ENCODE data around the gene PACRGL. TPM values are rescaled to one million over a fixed set of nuclear protein-coding genes. Genes with fewer than 3 reads are reported as not detected.

The PACRGL gene
- polyA plus RNA-seq, 2 of the 4 experiments (the other 2 are of a cell fraction): 15.1 to 21.8 TPM

DNA sequence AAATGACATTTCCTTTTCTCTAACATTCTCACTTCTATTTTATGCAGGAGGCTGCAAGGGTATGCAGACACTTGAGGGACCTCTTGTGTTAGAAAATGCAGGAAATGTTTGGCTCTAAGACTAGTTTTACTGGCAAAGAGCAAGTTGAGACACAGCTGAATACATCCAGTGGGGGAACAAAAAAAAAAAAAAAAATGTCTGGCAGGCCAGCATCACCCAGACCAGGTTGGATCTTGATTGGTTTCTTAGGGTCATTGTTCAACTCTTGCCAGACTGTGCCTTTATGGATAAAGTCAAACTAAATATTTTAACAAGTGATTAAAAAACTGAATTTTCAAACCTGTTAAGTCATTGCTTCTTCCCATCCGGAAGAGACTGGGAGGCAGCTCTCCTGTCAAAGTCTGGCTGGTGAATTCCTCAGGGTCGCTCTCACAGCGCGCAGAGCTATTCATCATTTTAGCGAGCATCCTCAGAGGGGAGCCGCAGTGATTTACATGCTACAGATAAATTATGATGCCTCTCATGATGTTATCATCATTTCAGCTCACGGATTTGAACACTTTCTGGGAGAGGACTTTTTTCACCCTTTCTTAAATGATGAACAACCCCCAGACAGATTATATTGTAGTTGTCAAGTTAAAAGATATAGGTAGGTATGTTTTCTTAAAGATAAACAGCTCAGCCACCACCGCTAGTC is 23.6 kb upstream of the PACRGL start (continued):
- TF ChIP-seq, protein P1, sequence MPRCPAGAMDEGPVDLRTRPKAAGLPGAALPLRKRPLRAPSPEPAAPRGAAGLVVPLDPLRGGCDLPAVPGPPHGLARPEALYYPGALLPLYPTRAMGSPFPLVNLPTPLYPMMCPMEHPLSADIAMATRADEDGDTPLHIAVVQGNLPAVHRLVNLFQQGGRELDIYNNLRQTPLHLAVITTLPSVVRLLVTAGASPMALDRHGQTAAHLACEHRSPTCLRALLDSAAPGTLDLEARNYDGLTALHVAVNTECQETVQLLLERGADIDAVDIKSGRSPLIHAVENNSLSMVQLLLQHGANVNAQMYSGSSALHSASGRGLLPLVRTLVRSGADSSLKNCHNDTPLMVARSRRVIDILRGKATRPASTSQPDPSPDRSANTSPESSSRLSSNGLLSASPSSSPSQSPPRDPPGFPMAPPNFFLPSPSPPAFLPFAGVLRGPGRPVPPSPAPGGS (IDR thresholded peaks at IDR 0.05): no peak
- TF ChIP-seq EHMT2 (IDR thresholded peaks at IDR 0.05; ENCODE audit: low read depth) (no peak), HOXB13 (CRISPR knock-in tag; IDR thresholded peaks at IDR 0.05; ENCODE audit: low read depth) (no peak), RAD21 (conservative IDR thresholded peaks at IDR 0.05 in 1 of 2, IDR thresholded peaks at IDR 0.05 in 1 of 2) (no peak), RCOR1 (IDR thresholded peaks at IDR 0.05; ENCODE audit: low read depth, low read length) (no peak), ELK1 (IDR thresholded peaks at IDR 0.05; ENCODE audit: low read depth, low read length) (no peak)

DNA sequence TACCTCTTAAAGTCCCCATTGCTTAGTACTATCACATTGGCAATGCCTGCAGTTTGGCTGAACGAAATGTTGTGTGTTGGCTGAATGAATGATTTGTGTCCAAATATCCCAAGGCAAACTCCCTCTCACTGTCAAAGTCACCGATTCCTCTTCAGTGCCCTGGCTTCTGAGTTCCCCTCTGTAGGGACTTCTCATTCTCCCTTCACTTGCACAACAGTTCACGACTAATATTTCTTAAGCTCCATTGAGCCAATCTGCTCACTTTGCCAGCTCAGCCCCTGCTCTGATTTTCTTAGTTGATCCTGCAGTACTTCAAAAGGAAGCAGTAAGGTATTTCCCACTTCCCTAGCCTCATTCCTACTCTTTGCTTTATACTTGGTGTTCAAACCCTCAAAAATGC is 21.9 kb upstream of the PACRGL start:
- TF ChIP-seq ESRRA (IDR thresholded peaks at IDR 0.05; ENCODE audit: borderline replicate concordance, low read length) (no peak), NPAS2 (CRISPR knock-in tag; IDR thresholded peaks at IDR 0.05; ENCODE audit: borderline replicate concordance) (no peak), TFCP2L1 (CRISPR knock-in tag; IDR thresholded peaks at IDR 0.05) (no peak), NR3C1 (IDR thresholded peaks at IDR 0.05) (no peak), EP300 (IDR thresholded peaks at IDR 0.05) (no peak), JUNB (IDR thresholded peaks at IDR 0.05) (no peak), HDAC2 (IDR thresholded peaks at IDR 0.05) (no peak), CBX8 (IDR thresholded peaks at IDR 0.05) (no peak), FOSL2 (IDR thresholded peaks at IDR 0.05) (no peak), FOSL2 (CRISPR knock-in tag; IDR thresholded peaks at IDR 0.05) (no peak), FOSB (CRISPR knock-in tag; IDR thresholded peaks at IDR 0.05) (no peak)
- TF ChIP-seq, protein P2, sequence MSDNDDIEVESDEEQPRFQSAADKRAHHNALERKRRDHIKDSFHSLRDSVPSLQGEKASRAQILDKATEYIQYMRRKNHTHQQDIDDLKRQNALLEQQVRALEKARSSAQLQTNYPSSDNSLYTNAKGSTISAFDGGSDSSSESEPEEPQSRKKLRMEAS (IDR thresholded peaks at IDR 0.05): no peak
- TF ChIP-seq, protein P3, sequence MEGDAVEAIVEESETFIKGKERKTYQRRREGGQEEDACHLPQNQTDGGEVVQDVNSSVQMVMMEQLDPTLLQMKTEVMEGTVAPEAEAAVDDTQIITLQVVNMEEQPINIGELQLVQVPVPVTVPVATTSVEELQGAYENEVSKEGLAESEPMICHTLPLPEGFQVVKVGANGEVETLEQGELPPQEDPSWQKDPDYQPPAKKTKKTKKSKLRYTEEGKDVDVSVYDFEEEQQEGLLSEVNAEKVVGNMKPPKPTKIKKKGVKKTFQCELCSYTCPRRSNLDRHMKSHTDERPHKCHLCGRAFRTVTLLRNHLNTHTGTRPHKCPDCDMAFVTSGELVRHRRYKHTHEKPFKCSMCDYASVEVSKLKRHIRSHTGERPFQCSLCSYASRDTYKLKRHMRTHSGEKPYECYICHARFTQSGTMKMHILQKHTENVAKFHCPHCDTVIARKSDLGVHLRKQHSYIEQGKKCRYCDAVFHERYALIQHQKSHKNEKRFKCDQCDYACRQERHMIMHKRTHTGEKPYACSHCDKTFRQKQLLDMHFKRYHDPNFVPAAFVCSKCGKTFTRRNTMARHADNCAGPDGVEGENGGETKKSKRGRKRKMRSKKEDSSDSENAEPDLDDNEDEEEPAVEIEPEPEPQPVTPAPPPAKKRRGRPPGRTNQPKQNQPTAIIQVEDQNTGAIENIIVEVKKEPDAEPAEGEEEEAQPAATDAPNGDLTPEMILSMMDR (IDR thresholded peaks at IDR 0.05): no peak
- TF ChIP-seq, protein P4, sequence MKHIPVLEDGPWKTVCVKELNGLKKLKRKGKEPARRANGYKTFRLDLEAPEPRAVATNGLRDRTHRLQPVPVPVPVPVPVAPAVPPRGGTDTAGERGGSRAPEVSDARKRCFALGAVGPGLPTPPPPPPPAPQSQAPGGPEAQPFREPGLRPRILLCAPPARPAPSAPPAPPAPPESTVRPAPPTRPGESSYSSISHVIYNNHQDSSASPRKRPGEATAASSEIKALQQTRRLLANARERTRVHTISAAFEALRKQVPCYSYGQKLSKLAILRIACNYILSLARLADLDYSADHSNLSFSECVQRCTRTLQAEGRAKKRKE (CRISPR knock-in tag; IDR thresholded peaks at IDR 0.05; ENCODE audit: low read depth): no peak
- TF ChIP-seq, protein P5, sequence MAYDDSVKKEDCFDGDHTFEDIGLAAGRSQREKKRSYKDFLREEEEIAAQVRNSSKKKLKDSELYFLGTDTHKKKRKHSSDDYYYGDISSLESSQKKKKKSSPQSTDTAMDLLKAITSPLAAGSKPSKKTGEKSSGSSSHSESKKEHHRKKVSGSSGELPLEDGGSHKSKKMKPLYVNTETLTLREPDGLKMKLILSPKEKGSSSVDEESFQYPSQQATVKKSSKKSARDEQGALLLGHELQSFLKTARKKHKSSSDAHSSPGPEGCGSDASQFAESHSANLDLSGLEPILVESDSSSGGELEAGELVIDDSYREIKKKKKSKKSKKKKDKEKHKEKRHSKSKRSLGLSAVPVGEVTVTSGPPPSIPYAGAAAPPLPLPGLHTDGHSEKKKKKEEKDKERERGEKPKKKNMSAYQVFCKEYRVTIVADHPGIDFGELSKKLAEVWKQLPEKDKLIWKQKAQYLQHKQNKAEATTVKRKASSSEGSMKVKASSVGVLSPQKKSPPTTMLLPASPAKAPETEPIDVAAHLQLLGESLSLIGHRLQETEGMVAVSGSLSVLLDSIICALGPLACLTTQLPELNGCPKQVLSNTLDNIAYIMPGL (CRISPR knock-in tag; IDR thresholded peaks at IDR 0.05; ENCODE audit: borderline replicate concordance): no peak
- POLR2A ChIA-PET: no interaction called here
- ATAC-seq: no peak
- Histone ChIP-seq H3K4me2 (no peak overlapping the region), H3K4me3 (no peak overlapping the region), H3K27ac (no peak overlapping the region), H3K4me1 (no peaks in the 10 kb centered on the region), H3K9me3 (no peaks in the 10 kb centered on the region)
- CTCF ChIA-PET: no interaction called here
- DNase-seq (ENCODE audit: low read depth in 1 of 2, low spot score in 1 of 2): no peak
- no peak for FAIRE-seq
- WGBS (ENCODE audit: missing lambda C conversion rate): 9% methylated on average over 3 of the region's 3 CpGs

Measured in A549 (cell line).